Measurements from ENCODE around the gene C1orf87. TPM values are rescaled to one million over a fixed set of nuclear protein-coding genes. Genes with fewer than 3 reads are reported as not detected.

The C1orf87 gene
- total and polyA plus RNA-seq, 5 donors from 2014 or later: not detected

DNA sequence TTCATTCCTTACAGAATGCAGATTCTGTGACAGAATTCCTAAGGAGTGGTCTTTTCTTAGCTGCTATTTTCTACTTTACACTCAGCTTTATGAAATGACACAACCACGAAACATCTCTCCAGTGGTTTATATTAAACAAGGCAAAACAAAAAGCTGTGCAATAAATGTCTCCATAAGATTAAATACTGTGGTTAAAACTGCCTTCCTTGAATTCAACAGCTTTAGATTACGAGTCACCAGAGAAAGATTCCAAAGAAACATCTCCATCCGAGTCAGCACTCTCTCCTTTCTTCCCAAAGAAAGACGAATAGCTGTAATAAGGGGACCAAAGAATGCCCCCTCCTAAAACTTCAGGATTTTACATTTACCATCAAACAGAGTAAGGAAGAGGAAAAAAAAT is 4.6 kb upstream of the C1orf87 start:
- H3K4me3 Mint-ChIP-seq: no peak overlapping the region
- Histone ChIP-seq H3K36me3 (ENCODE audit: control insufficient read depth, insufficient read depth, low read length) (no peaks in the 10 kb centered on the region), H3K9me3 (ENCODE audit: control insufficient read depth in 2 of 2, low read length in 2 of 2) (no peaks in the 10 kb centered on the region), H3K4me1 (ENCODE audit: control insufficient read depth, insufficient read depth, low read length, poor library complexity, severe bottlenecking) (no peaks in the 10 kb centered on the region), H3K27me3 (ENCODE audit: control insufficient read depth, insufficient read depth, low read length) (no peaks in the 10 kb centered on the region), H3K4me3 (ENCODE audit: low read depth, low read length) (no peak overlapping the region), H3K27ac (ENCODE audit: insufficient read depth, low read length, poor library complexity, severe bottlenecking) (no peak overlapping the region)
- no peaks in the 10 kb centered on the region for H3K36me3 Mint-ChIP-seq
- H3K27ac Mint-ChIP-seq: no peak overlapping the region
- H3K27me3 Mint-ChIP-seq: peaks cover 12% of the 10 kb centered on the region
- H3K4me1 Mint-ChIP-seq: no peaks in the 10 kb centered on the region
- H3K9me3 Mint-ChIP-seq: peaks cover 0 to 3% (median 0%) of the 10 kb centered on the region in 7 donors
- DNase-seq: no peak
- no peak for ATAC-seq (ENCODE audit: low read depth in 2 of 2)

DNA sequence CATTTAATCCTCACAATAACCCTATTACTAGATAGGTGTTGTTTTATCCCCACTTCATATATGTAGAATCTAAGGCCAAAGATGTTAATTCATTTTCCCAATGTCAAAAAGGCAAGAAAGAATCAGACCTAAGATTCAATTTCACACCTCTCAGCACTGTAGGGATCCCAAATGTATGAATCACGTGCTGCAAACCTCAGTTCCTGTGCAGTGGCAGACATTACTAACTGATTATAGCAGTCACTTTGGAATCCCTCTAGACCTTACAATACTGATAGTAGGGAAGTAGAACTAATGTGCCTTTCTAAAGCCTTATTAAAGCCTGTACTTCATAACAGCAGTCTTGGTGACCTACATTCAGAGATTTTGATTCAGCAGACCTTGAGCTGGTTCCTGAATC is 2.3 kb downstream of the C1orf87 start:
- H3K27me3 ChIP-seq (ENCODE audit: control insufficient read depth, insufficient read depth, low read length): peaks cover 3% of the 10 kb centered on the region
- no peaks in the 10 kb centered on the region for H3K36me3 ChIP-seq (ENCODE audit: control insufficient read depth, insufficient read depth, low read length)
- H3K9me3 Mint-ChIP-seq: peaks cover 0 to 10% (median 0%) of the 10 kb centered on the region in 7 donors
- H3K4me3 Mint-ChIP-seq: no peak overlapping the region
- no peak overlapping the region for H3K4me3 ChIP-seq (ENCODE audit: low read depth, low read length)
- DNase-seq: no peak
- H3K27ac Mint-ChIP-seq: no peak overlapping the region
- no peaks in the 10 kb centered on the region for H3K4me1 ChIP-seq (ENCODE audit: control insufficient read depth, insufficient read depth, low read length, poor library complexity, severe bottlenecking)
- H3K27me3 Mint-ChIP-seq: peaks cover 12% of the 10 kb centered on the region
- no peaks in the 10 kb centered on the region for H3K9me3 ChIP-seq (ENCODE audit: control insufficient read depth in 2 of 2, low read length in 2 of 2)
- H3K27ac ChIP-seq (ENCODE audit: insufficient read depth, low read length, poor library complexity, severe bottlenecking): no peak overlapping the region
- H3K4me1 Mint-ChIP-seq: no peaks in the 10 kb centered on the region
- ATAC-seq (ENCODE audit: low read depth in 2 of 2): no peak
- no peaks in the 10 kb centered on the region for H3K36me3 Mint-ChIP-seq

DNA sequence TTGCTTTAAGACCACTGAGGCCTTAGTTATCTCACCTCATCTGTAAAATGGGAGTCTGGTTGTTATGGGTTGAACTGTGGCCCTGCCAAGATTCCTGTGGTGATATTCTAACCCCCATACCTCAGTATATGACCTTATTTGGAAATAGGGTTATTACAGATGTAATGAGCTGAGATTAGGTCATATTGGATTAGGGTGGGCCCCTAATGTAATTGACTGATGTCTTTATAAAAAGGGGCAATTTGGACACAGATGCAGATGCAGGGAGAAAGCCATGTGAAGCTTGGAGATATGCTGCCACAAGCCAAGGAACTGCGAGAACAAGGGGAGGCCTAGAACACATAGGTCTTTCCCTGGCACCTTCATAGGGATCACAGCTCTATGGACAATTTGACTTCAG is 3.9 kb downstream of the C1orf87 start:
- H3K27me3 Mint-ChIP-seq: peaks cover 5% of the 10 kb centered on the region
- no peak overlapping the region for H3K27ac ChIP-seq (ENCODE audit: insufficient read depth, low read length, poor library complexity, severe bottlenecking)

DNA sequence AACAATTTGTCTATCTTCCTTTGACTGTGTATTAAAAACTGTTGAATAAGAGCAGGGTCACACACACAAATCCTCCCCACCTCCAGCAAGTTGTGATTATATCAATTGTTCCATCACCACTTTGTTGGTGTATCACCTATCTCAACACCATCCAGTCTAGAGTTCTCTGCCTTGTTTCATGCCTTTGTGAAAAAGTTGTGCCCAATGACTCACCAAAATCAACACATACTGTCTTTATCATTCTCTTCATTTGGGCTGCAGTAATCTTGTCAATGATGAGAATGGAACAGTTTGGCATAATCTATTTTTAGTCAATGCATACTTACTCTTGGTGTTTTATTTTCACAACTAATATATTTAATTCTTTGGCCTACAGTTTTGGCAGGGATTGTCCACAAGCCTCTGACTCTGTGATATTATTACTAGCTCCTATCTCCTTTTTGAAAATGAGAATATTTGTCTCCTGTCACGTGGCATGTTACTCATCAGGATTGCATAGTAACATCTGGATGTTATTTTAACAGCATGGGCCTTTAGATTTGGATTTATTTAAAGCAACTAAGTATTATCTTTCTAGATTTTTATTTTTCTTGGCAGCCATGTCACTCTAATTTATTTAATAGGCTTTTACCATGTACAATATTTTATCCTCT is 5.1 kb downstream of the C1orf87 start:
- DNase-seq (no peak), ATAC-seq (ENCODE audit: low read depth in 2 of 2) (no peak)
- Mint-ChIP-seq H3K36me3 (no peaks in the 10 kb centered on the region), H3K27me3 (no peaks in the 10 kb centered on the region), H3K4me1 (no peaks in the 10 kb centered on the region), H3K4me3 (no peak overlapping the region), H3K27ac (no peak overlapping the region), H3K9me3 (peaks cover 0 to 6% (median 0%) of the 10 kb centered on the region in 7 donors)
- no peaks in the 10 kb centered on the region for H3K4me1 ChIP-seq (ENCODE audit: control insufficient read depth, insufficient read depth, low read length, poor library complexity, severe bottlenecking)
- no peaks in the 10 kb centered on the region for H3K36me3 ChIP-seq (ENCODE audit: control insufficient read depth, insufficient read depth, low read length)
- no peaks in the 10 kb centered on the region for H3K9me3 ChIP-seq (ENCODE audit: control insufficient read depth in 2 of 2, low read length in 2 of 2)
- H3K4me3 ChIP-seq (ENCODE audit: low read depth, low read length): no peak overlapping the region
- H3K27me3 ChIP-seq (ENCODE audit: control insufficient read depth, insufficient read depth, low read length): peaks cover 3% of the 10 kb centered on the region
- no peak overlapping the region for H3K27ac ChIP-seq (ENCODE audit: insufficient read depth, low read length, poor library complexity, severe bottlenecking)

More for the DNA sequence above, 3.9 kb downstream of the C1orf87 start:
- DNase-seq (no peak), ATAC-seq (ENCODE audit: low read depth in 2 of 2) (no peak)
- no peaks in the 10 kb centered on the region for H3K4me1 Mint-ChIP-seq
- H3K9me3 Mint-ChIP-seq: peaks cover 0 to 6% (median 0%) of the 10 kb centered on the region in 7 donors
- no peak overlapping the region for H3K27ac Mint-ChIP-seq
- Histone ChIP-seq H3K4me3 (ENCODE audit: low read depth, low read length) (no peak overlapping the region), H3K9me3 (ENCODE audit: control insufficient read depth in 2 of 2, low read length in 2 of 2) (no peaks in the 10 kb centered on the region), H3K4me1 (ENCODE audit: control insufficient read depth, insufficient read depth, low read length, poor library complexity, severe bottlenecking) (no peaks in the 10 kb centered on the region), H3K27me3 (ENCODE audit: control insufficient read depth, insufficient read depth, low read length) (peaks cover 3% of the 10 kb centered on the region), H3K36me3 (ENCODE audit: control insufficient read depth, insufficient read depth, low read length) (no peaks in the 10 kb centered on the region)
- no peak overlapping the region for H3K4me3 Mint-ChIP-seq
- H3K36me3 Mint-ChIP-seq: no peaks in the 10 kb centered on the region

DNA sequence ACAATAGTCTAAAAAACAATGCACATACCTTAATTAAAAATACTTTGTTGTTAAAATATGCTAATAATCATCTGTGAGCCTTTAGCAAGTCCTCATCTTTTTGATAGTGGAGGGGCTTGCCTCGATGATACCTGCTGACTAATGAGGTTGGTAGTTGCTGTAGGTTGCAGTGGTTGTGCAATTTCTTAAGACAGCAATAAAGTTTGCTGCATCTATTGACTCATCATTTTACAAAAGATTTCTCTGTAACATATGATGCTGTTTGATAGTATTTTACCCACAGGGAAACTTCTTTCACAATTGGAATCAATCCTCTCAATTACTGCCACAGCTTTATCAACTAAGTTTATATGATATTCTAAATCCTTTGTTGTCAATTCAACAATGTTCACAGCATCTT is 7.6 kb downstream of the C1orf87 start:
- no peaks in the 10 kb centered on the region for H3K27me3 Mint-ChIP-seq
- Histone ChIP-seq H3K4me1 (ENCODE audit: control insufficient read depth, insufficient read depth, low read length, poor library complexity, severe bottlenecking) (no peaks in the 10 kb centered on the region), H3K4me3 (ENCODE audit: low read depth, low read length) (no peak overlapping the region), H3K27me3 (ENCODE audit: control insufficient read depth, insufficient read depth, low read length) (no peaks in the 10 kb centered on the region), H3K36me3 (ENCODE audit: control insufficient read depth, insufficient read depth, low read length) (no peaks in the 10 kb centered on the region), H3K9me3 (ENCODE audit: control insufficient read depth in 2 of 2, low read length in 2 of 2) (no peaks in the 10 kb centered on the region), H3K27ac (ENCODE audit: insufficient read depth, low read length, poor library complexity, severe bottlenecking) (no peak overlapping the region)
- H3K27ac Mint-ChIP-seq: no peak overlapping the region
- DNase-seq: no peak
- no peaks in the 10 kb centered on the region for H3K36me3 Mint-ChIP-seq
- H3K9me3 Mint-ChIP-seq: no peaks in the 10 kb centered on the region
- no peak overlapping the region for H3K4me3 Mint-ChIP-seq
- no peaks in the 10 kb centered on the region for H3K4me1 Mint-ChIP-seq
- no peak for ATAC-seq (ENCODE audit: low read depth in 2 of 2)

DNA sequence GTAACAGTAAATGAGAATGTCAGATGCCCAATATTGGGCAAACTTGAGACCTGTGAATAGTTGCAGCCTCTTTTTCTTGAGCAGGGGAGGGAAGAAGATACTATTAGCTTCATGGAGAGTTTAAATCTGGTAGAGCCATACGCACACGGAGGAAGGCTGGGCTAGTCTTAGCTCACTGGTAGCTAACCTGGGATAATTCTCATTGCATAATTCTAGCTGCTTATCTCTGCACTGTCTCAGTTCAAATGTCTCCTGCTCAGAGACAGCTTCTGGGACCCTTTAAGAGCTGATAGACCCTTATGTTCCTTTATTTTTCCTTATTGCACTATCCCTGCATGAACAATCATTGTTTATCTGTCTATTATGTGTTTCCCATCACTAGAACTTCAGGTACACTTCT is 8.4 kb downstream of the C1orf87 start:
- Histone ChIP-seq H3K9me3 (ENCODE audit: control insufficient read depth in 2 of 2, low read length in 2 of 2) (no peaks in the 10 kb centered on the region), H3K27ac (ENCODE audit: insufficient read depth, low read length, poor library complexity, severe bottlenecking) (no peak overlapping the region), H3K27me3 (ENCODE audit: control insufficient read depth, insufficient read depth, low read length) (no peaks in the 10 kb centered on the region), H3K4me1 (ENCODE audit: control insufficient read depth, insufficient read depth, low read length, poor library complexity, severe bottlenecking) (no peaks in the 10 kb centered on the region), H3K4me3 (ENCODE audit: low read depth, low read length) (no peak overlapping the region), H3K36me3 (ENCODE audit: control insufficient read depth, insufficient read depth, low read length) (no peaks in the 10 kb centered on the region)
- H3K4me3 Mint-ChIP-seq: no peak overlapping the region
- no peaks in the 10 kb centered on the region for H3K36me3 Mint-ChIP-seq
- H3K27me3 Mint-ChIP-seq: no peaks in the 10 kb centered on the region
- ATAC-seq (ENCODE audit: low read depth in 2 of 2) (no peak), DNase-seq (peak in 1 of 3 donors; percentile 2)
- H3K9me3 Mint-ChIP-seq: no peaks in the 10 kb centered on the region
- no peak overlapping the region for H3K27ac Mint-ChIP-seq
- no peaks in the 10 kb centered on the region for H3K4me1 Mint-ChIP-seq

DNA sequence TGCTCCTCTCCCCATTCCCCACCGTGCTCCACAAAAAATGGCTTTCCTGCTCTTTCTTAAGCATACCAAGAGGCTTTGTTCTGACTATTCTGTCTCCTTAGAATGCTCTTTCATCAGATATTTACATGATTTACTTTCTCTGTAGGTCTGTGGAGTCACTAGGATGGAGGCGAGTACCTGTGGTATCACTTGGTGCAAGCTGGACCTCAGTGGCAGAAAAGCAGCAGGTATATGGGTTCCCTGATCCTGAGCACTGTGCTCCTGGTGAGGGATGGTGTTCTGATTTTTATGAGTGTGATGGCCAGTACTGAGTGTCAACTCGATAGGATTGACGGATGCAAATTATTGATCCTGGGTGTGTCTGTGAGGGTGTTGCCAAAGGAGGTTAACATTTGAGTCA is 10.0 kb downstream of the C1orf87 start:
- Histone ChIP-seq H3K9me3 (ENCODE audit: control insufficient read depth in 2 of 2, low read length in 2 of 2) (no peaks in the 10 kb centered on the region), H3K4me1 (ENCODE audit: control insufficient read depth, insufficient read depth, low read length, poor library complexity, severe bottlenecking) (no peaks in the 10 kb centered on the region), H3K27ac (ENCODE audit: insufficient read depth, low read length, poor library complexity, severe bottlenecking) (no peak overlapping the region), H3K36me3 (ENCODE audit: control insufficient read depth, insufficient read depth, low read length) (no peaks in the 10 kb centered on the region), H3K27me3 (ENCODE audit: control insufficient read depth, insufficient read depth, low read length) (no peaks in the 10 kb centered on the region), H3K4me3 (ENCODE audit: low read depth, low read length) (no peak overlapping the region)
- no peaks in the 10 kb centered on the region for H3K36me3 Mint-ChIP-seq
- H3K4me3 Mint-ChIP-seq: no peak overlapping the region
- ATAC-seq (ENCODE audit: low read depth in 2 of 2) (no peak), DNase-seq (peak in 1 of 3 donors; percentile 4)
- H3K9me3 Mint-ChIP-seq: no peaks in the 10 kb centered on the region
- H3K27me3 Mint-ChIP-seq: no peaks in the 10 kb centered on the region
- no peaks in the 10 kb centered on the region for H3K4me1 Mint-ChIP-seq
- H3K27ac Mint-ChIP-seq: peak overlapping the region in 1 of 3 donors; percentile 5

DNA sequence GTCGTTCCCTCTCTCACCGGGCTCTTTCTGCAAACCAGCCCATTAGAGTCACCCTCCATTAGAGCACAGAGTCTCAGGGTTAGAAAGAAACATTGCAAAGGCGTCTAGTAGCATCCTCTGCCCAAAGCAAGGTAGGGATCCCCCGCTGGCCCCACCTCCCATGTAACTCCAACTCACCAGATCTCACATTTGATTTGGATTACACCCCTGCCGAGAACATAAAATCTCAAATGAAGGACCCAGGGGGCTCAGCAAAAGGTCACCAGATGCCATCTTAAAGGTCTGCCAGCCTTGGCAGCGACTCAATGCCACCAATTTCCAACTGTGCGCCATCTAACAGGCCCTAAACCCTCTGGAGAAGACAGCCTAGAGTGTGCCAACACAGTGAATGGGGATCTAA is 14.1 kb downstream of the C1orf87 start:
- no peak overlapping the region for H3K4me3 ChIP-seq (ENCODE audit: low read depth, low read length)
- H3K9me3 ChIP-seq (ENCODE audit: control insufficient read depth in 2 of 2, low read length in 2 of 2): no peaks in the 10 kb centered on the region
- DNase-seq (no peak), ATAC-seq (ENCODE audit: low read depth in 2 of 2) (no peak)
- Mint-ChIP-seq H3K27me3 (no peaks in the 10 kb centered on the region), H3K9me3 (peaks cover 0 to 2% (median 0%) of the 10 kb centered on the region in 7 donors), H3K27ac (no peak overlapping the region), H3K36me3 (no peaks in the 10 kb centered on the region), H3K4me3 (no peak overlapping the region), H3K4me1 (no peaks in the 10 kb centered on the region)
- no peaks in the 10 kb centered on the region for H3K36me3 ChIP-seq (ENCODE audit: control insufficient read depth, insufficient read depth, low read length)
- no peaks in the 10 kb centered on the region for H3K27me3 ChIP-seq (ENCODE audit: control insufficient read depth, insufficient read depth, low read length)
- no peak overlapping the region for H3K27ac ChIP-seq (ENCODE audit: insufficient read depth, low read length, poor library complexity, severe bottlenecking)
- no peaks in the 10 kb centered on the region for H3K4me1 ChIP-seq (ENCODE audit: control insufficient read depth, insufficient read depth, low read length, poor library complexity, severe bottlenecking)
